ENCODE results near the gene HIC1. TPM values are rescaled to one million over a fixed set of nuclear protein-coding genes. Genes with fewer than 3 reads are reported as not detected.
A peak's percentile ranks its signal among the peaks of the same experiment; 100 is the strongest.

HIC1 gene
- total and polyA plus RNA-seq, 8 donors: 17.4 to 37.5 (median 24.6) TPM

DNA sequence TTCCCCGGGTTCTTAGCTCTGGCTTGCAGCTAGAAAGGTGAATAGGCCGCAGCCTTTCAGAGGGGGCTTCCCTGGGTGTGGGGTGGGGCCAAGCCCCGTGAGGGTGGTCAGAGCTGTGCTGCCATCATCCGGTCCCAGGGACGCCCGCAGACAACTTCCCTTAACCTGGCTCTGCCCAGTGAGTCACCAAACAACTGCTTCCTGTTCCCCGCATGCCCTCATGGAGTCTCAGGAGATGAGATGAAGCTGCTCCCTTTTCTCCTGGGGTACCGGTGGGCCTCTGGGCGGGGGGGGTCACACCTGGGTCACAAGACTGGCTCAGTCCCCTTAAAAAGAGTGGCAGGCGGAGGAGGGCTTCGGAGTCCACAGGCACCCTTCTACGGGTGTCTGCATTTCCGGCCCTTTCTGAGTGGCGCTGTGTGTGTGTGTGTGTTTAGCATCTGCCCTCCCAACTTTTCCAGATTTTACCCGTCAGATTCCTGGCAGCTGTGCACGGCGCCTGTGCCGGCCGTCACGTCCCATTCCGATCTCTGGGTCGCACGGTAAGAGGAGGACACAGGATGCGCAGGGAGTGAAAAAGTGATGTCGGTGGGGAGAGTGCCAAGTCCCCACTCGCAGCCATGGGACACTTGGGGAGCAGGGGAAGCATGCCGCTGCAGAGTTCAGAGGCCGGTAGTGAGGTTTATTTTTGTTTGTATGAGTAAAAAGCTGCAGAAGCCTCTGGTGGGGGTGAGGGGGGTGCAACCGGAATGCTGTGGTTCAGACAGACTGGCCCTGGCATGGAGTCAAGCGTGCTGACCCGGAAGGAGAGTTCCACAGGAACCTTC, 16.8 kb downstream of the HIC1 start:
- no peaks in the 10 kb centered on the region for H3K9me3 ChIP-seq
- intact Hi-C loops (cut with DNase I): no loop called here
- peaks cover 29 to 85% of the 10 kb centered on the region in 2 donors for H3K4me1 ChIP-seq
- TF ChIP-seq CTCF (IDR thresholded peaks at IDR 0.05): no peak
- no peak overlapping the region for H3K4me3 ChIP-seq
- H3K27ac ChIP-seq: peak overlapping the region; percentile 80 to 82
- H3K36me3 ChIP-seq: peaks cover 0 to 24% of the 10 kb centered on the region in 2 donors
- DNase-seq (peak in 3 of 4 donors; percentile 53 to 92 (median 82)), ATAC-seq (peak; percentile 25)
- H3K27me3 ChIP-seq: no peaks in the 10 kb centered on the region

DNA sequence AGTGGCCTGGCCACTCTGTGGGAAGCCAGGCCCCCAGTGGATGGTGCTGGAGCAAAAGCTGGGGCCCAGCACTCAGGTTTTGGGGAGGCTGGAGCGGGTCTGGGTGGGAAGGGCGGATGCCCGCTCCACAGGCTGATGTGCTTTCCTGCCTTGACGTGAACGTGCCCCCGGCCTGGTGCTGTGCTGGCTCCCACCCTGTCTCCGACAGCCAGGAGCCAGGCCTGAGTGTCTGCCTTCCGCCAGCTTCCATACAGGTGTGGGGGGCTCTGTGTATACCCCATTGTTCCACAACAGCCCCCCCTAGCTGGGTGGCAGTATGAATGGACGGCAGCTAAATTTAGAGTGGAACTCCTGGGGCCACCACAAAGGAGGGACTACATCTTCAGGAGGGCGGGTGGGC, 20.0 kb downstream of the HIC1 start:
- Histone ChIP-seq H3K4me1 (peaks cover 23 to 64% of the 10 kb centered on the region in 2 donors), H3K4me3 (no peak overlapping the region), H3K36me3 (peaks cover 0 to 29% of the 10 kb centered on the region in 2 donors), H3K27me3 (no peaks in the 10 kb centered on the region), H3K27ac (peak overlapping the region; percentile 56 to 57), H3K9me3 (no peaks in the 10 kb centered on the region)
- no peak for TF ChIP-seq CTCF (IDR thresholded peaks at IDR 0.05)
- ATAC-seq: no peak
- no peak for DNase-seq
- intact Hi-C loops (cut with DNase I): no loop called here

- Histone ChIP-seq H3K4me3 (no peak overlapping the region), H3K27me3 (no peaks in the 10 kb centered on the region), H3K9me3 (no peaks in the 10 kb centered on the region), H3K36me3 (peaks cover 0 to 33% of the 10 kb centered on the region in 2 donors), H3K27ac (peak overlapping the region; percentile 56 to 57), H3K4me1 (peaks cover 23 to 58% of the 10 kb centered on the region in 2 donors)
- DNase-seq (peak in 1 of 4 donors; percentile 78), ATAC-seq (peak; percentile 48)
- TF ChIP-seq CTCF (IDR thresholded peaks at IDR 0.05): no peak
- intact Hi-C loops (cut with DNase I): no loop called here
These were observed 20.6 kb downstream of the HIC1 start for GRCh38 chr17:2075336-2076086.

- Histone ChIP-seq H3K4me1 (peaks cover 21 to 50% of the 10 kb centered on the region in 2 donors), H3K27ac (peak overlapping the region; percentile 56 to 57), H3K36me3 (peaks cover 0 to 42% of the 10 kb centered on the region in 2 donors), H3K4me3 (no peak overlapping the region), H3K9me3 (no peaks in the 10 kb centered on the region), H3K27me3 (no peaks in the 10 kb centered on the region)
- ATAC-seq (no peak), DNase-seq (no peak)
- TF ChIP-seq CTCF (IDR thresholded peaks at IDR 0.05): no peak
- intact Hi-C loops (cut with DNase I): no loop called here
These were observed 21.4 kb downstream of the HIC1 start for GRCh38 chr17:2076087-2076984.
